H9 (cell line): ENCODE measurements around the gene GRAMD1B. TPM values are rescaled to one million over a fixed set of nuclear protein-coding genes. Genes with fewer than 3 reads are reported as not detected.
"Not testable (repeated sequence)": the region's sequence is repeated elsewhere in the genome, so short reads cannot be mapped to it uniquely, and the experiment has no call there.

Source experiments
- DNase-seq: peaks from one replicate; pipeline ENCODE4 v3.0.0-alpha.2; 2017
- H2AFZ ChIP-seq: one replicate; pipeline ENCODE4 v1.6.1; 2013; ENCODE audit warnings: mild to moderate bottlenecking, low read length, control low read depth, moderate library complexity
- H2AK5ac ChIP-seq: 2 replicates; pipeline ENCODE4 v1.6.1; 2013; ENCODE audit warnings: low read length, control low read depth, mixed read lengths; ENCODE audit not compliant: insufficient read length
- H2BK120ac ChIP-seq: one replicate; pipeline ENCODE4 v1.6.1; 2013; ENCODE audit warnings: low read depth, mild to moderate bottlenecking, low read length, control low read depth, inconsistent platforms; ENCODE audit not compliant: poor library complexity, severe bottlenecking
- H2BK12ac ChIP-seq: 2 replicates; pipeline ENCODE4 v1.6.1; 2013; ENCODE audit warnings: low read length, control low read depth, mixed read lengths, low read depth; ENCODE audit not compliant: insufficient read length
- H2BK15ac ChIP-seq: 2 replicates; pipeline ENCODE4 v1.6.1; 2013; ENCODE audit warnings: low read depth, low read length, control low read depth
- H2BK20ac ChIP-seq: one replicate; pipeline ENCODE4 v1.6.1; 2013; ENCODE audit warnings: low read depth, mild to moderate bottlenecking, low read length, control low read depth, inconsistent platforms; ENCODE audit not compliant: poor library complexity, severe bottlenecking
- H2BK5ac ChIP-seq: 2 replicates; pipeline ENCODE4 v1.6.1; 2013; ENCODE audit warnings: low read length, control low read depth, mixed read lengths; ENCODE audit not compliant: insufficient read length
- H3K14ac ChIP-seq: 2 replicates; pipeline ENCODE4 v1.6.1; 2013; ENCODE audit warnings: low read length, control low read depth; ENCODE audit not compliant: insufficient read depth
- H3K18ac ChIP-seq: 2 replicates; pipeline ENCODE4 v1.6.1; 2013; ENCODE audit warnings: low read depth, mild to moderate bottlenecking, mixed read lengths, low read length, control low read depth; ENCODE audit not compliant: insufficient read length
- H3K23ac ChIP-seq: 2 replicates; pipeline ENCODE4 v1.6.1; 2013; ENCODE audit warnings: low read length, control low read depth, mixed read lengths, low read depth; ENCODE audit not compliant: insufficient read length
- H3K23me2 ChIP-seq: 2 replicates; pipeline ENCODE4 v1.6.1; 2013; ENCODE audit warnings: low read depth, mild to moderate bottlenecking, mixed read lengths, low read length, control low read depth; ENCODE audit not compliant: insufficient read length, poor library complexity, severe bottlenecking
- H3K27ac ChIP-seq: 2 replicates; pipeline ENCODE4 v1.5.1; 2013; ENCODE audit warnings: low read length, control low read depth, mixed read lengths, low read depth; ENCODE audit not compliant: insufficient read length
- H3K27me3 ChIP-seq: 2 replicates; pipeline ENCODE4 v1.6.1; 2013; ENCODE audit warnings: low read length, control low read depth, inconsistent platforms; ENCODE audit not compliant: insufficient read depth
- H3K4ac ChIP-seq: 2 replicates; pipeline ENCODE4 v1.6.1; 2013; ENCODE audit warnings: low read depth, mild to moderate bottlenecking, control low read depth, inconsistent platforms, low read length, moderate library complexity
- H3K4me1 ChIP-seq: 2 replicates; pipeline ENCODE4 v1.6.1; 2013; ENCODE audit warnings: low read length, control low read depth, inconsistent platforms; ENCODE audit not compliant: insufficient read depth
- H3K4me2 ChIP-seq: 2 replicates; pipeline ENCODE4 v1.6.1; 2013; ENCODE audit warnings: low read length, control low read depth, mixed read lengths; ENCODE audit not compliant: insufficient read length, insufficient read depth
- H3K56ac ChIP-seq: 2 replicates; pipeline ENCODE4 v1.6.1; 2013; ENCODE audit warnings: low read depth, mild to moderate bottlenecking, mixed read lengths, low read length, control low read depth; ENCODE audit not compliant: insufficient read length
- H3K79me1 ChIP-seq: 2 replicates; pipeline ENCODE4 v1.6.1; 2013; ENCODE audit warnings: low read depth, mild to moderate bottlenecking, moderate library complexity, low read length, control low read depth, inconsistent platforms; ENCODE audit not compliant: insufficient read depth, poor library complexity, severe bottlenecking
- H3K79me2 ChIP-seq: 2 replicates; pipeline ENCODE4 v1.6.1; 2013; ENCODE audit warnings: low read length, control low read depth, inconsistent platforms; ENCODE audit not compliant: insufficient read depth
- H3K9ac ChIP-seq: 2 replicates; pipeline ENCODE4 v1.6.1; 2013; ENCODE audit warnings: low read length, control low read depth, mixed read lengths; ENCODE audit not compliant: insufficient read length; ENCODE audit errors: extremely low read depth
- H3K9me3 ChIP-seq: one replicate; pipeline ENCODE4 v1.6.1; 2013; ENCODE audit warnings: low read depth, low read length, inconsistent platforms; ENCODE audit not compliant: control insufficient read depth
- H3T11ph ChIP-seq: one replicate; pipeline ENCODE4 v1.6.1; 2013; ENCODE audit warnings: mild to moderate bottlenecking, low read length, control low read depth, inconsistent platforms
- H4K20me1 ChIP-seq: one replicate; pipeline ENCODE4 v1.6.1; 2013; ENCODE audit not compliant: control insufficient read depth, insufficient read length, insufficient read depth
- H4K5ac ChIP-seq: 2 replicates; pipeline ENCODE4 v1.6.1; 2013; ENCODE audit warnings: low read depth, mild to moderate bottlenecking, mixed read lengths, low read length, control low read depth; ENCODE audit not compliant: insufficient read length
- H4K8ac ChIP-seq: replicated peaks from 2 replicates; pipeline ENCODE4 v1.6.1; 2013; ENCODE audit warnings: low read length, control low read depth, mixed read lengths, low read depth; ENCODE audit not compliant: insufficient read length
- H4K91ac ChIP-seq: 2 replicates; pipeline ENCODE4 v1.6.1; 2013; ENCODE audit warnings: low read depth, mild to moderate bottlenecking, moderate library complexity, mixed read lengths, low read length, control low read depth; ENCODE audit not compliant: insufficient read length
- H3K27ac Mint-ChIP-seq, 3 experiments: 2 replicates in 2 of 3; 3 replicates in 1 of 3; pipeline ENCODE4 v1.8.0; 2020 to 2021; ENCODE audit warnings: mixed read lengths in 3 of 3, mild to moderate bottlenecking in 1 of 3, moderate library complexity in 1 of 3
- H3K27me3 Mint-ChIP-seq: 2 replicates; pipeline ENCODE4 v1.8.0; 2021; ENCODE audit warnings: low read depth, mild to moderate bottlenecking, moderate library complexity, mixed read lengths
- H3K36me3 Mint-ChIP-seq, 3 experiments: 2 replicates in 2 of 3; 3 replicates in 1 of 3; pipeline ENCODE4 v1.8.0; 2020 to 2021; ENCODE audit warnings: low read depth in 3 of 3, mixed read lengths in 3 of 3; ENCODE audit not compliant: insufficient read depth in 1 of 3
- H3K4me1 Mint-ChIP-seq, 2 experiments: 2 replicates each; pipeline ENCODE4 v1.8.0; 2020; ENCODE audit warnings: mixed read lengths in 2 of 2
- H3K4me3 Mint-ChIP-seq, 2 experiments: 2 replicates in 1 of 2; 3 replicates in 1 of 2; pipeline ENCODE4 v1.8.0; 2020 to 2021; ENCODE audit warnings: mild to moderate bottlenecking in 2 of 2, mixed read lengths in 2 of 2, moderate library complexity in 1 of 2
- H3K9me3 Mint-ChIP-seq, 2 experiments: 2 replicates in 1 of 2; 3 replicates in 1 of 2; pipeline ENCODE4 v1.8.0; 2020; ENCODE audit warnings: mild to moderate bottlenecking in 2 of 2, mixed read lengths in 2 of 2, moderate library complexity in 1 of 2
- WGBS: extraction: QIAGEN DNeasy Blood & Tissue Kit; methylation state at CpG from one replicate; pipeline ENCODE4 v1.1.7; 2013; ENCODE audit warnings: missing lambda C conversion rate, low lambda C conversion rate, mixed read lengths; ENCODE audit not compliant: insufficient read length; ENCODE audit errors: extremely low coverage; 5-methylcytosine and 5-hydroxymethylcytosine counted together
- total RNA-seq: library from RNA; stranded (reverse); gene quantifications from 2 replicates; pipeline ENCODE4 v1.2.1, GENCODE V29; 2021
- TF ChIP-seq, protein P1 (sequence below): fragments of 200-600 bp; sonication (generic); conservative IDR thresholded peaks from 3 replicates; pipeline ENCODE4 v1.8.0; 2021; ENCODE audit warnings: antibody characterized with exemption, mild to moderate bottlenecking

Gene GRAMD1B
- total RNA-seq, 1 experiment from 2014 or later = 25.9 TPM

DNA sequence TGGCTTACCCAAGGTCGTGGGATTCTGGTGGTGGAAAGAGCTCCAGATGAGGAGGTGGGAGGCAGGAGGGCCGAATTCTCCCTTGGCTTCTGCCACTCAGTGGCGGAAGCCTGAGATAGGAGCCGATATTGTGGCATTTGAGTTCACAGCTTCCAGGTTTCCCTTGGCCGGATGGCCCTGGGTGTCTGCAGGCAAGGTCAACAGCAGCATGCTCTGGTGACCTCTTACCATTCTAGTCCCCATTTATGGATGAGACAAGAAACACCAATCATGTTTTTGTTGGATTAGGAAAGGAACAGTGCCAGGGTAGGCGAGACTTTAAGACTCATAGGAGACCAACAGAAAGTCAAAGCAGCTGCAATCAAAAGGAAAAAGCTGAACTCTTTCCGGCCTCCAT lies 89.7 kb downstream of the GRAMD1B start:
- H2BK20ac ChIP-seq = no peak overlapping the region
- no peak for DNase-seq
- Mint-ChIP-seq H3K27ac (peak overlapping the region; percentile 50 to 94 (median 94); a peak in 6 of 7 replicates), H3K4me3 (peak overlapping the region in 1 of 2 experiments; percentile 4; a peak in 1 of 5 replicates), H3K9me3 (no peaks in the 10 kb centered on the region), H3K27me3 (no peaks in the 10 kb centered on the region), H3K4me1 (peaks cover 44 to 48% of the 10 kb centered on the region in 2 experiments), H3K36me3 (peaks cover 0 to 4% (median 0%) of the 10 kb centered on the region in 3 experiments; a peak in 2 of 7 replicates)
- no peak overlapping the region for H3K4ac ChIP-seq
- no peaks in the 10 kb centered on the region for H3K79me1 ChIP-seq
- no peak overlapping the region for H2BK120ac ChIP-seq
- H4K8ac ChIP-seq = no peak overlapping the region
- H4K5ac ChIP-seq = no peak overlapping the region
- H3K9me3 ChIP-seq = no peaks in the 10 kb centered on the region
- H3K14ac ChIP-seq = no peak overlapping the region; the same call in 1 of the 2 replicates
- no peaks in the 10 kb centered on the region for H3K79me2 ChIP-seq
- H3K23me2 ChIP-seq = no peaks in the 10 kb centered on the region
- H2AK5ac ChIP-seq = no peak overlapping the region
- no peak overlapping the region for H2BK12ac ChIP-seq
- H4K91ac ChIP-seq = no peak overlapping the region
- H3K4me1 ChIP-seq = peaks cover 15% of the 10 kb centered on the region; the same call in 1 of the 2 replicates
- H3K23ac ChIP-seq = no peak overlapping the region
- H3K9ac ChIP-seq = no peak overlapping the region
- no peak overlapping the region for H3K56ac ChIP-seq
- H3K4me2 ChIP-seq = no peak overlapping the region
- no peak overlapping the region for H2BK15ac ChIP-seq
- WGBS = no CpG with 5 or more reads among the region's 7 CpGs
- no peak overlapping the region for H3K18ac ChIP-seq
- no peaks in the 10 kb centered on the region for H4K20me1 ChIP-seq
- no peak overlapping the region for H3K27ac ChIP-seq
- H3T11ph ChIP-seq = no peak overlapping the region
- H2AFZ ChIP-seq = no peak overlapping the region
- TF ChIP-seq, protein P1, sequence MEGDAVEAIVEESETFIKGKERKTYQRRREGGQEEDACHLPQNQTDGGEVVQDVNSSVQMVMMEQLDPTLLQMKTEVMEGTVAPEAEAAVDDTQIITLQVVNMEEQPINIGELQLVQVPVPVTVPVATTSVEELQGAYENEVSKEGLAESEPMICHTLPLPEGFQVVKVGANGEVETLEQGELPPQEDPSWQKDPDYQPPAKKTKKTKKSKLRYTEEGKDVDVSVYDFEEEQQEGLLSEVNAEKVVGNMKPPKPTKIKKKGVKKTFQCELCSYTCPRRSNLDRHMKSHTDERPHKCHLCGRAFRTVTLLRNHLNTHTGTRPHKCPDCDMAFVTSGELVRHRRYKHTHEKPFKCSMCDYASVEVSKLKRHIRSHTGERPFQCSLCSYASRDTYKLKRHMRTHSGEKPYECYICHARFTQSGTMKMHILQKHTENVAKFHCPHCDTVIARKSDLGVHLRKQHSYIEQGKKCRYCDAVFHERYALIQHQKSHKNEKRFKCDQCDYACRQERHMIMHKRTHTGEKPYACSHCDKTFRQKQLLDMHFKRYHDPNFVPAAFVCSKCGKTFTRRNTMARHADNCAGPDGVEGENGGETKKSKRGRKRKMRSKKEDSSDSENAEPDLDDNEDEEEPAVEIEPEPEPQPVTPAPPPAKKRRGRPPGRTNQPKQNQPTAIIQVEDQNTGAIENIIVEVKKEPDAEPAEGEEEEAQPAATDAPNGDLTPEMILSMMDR = no peak
- H2BK5ac ChIP-seq = no peak overlapping the region
- H3K27me3 ChIP-seq = no peaks in the 10 kb centered on the region

DNA sequence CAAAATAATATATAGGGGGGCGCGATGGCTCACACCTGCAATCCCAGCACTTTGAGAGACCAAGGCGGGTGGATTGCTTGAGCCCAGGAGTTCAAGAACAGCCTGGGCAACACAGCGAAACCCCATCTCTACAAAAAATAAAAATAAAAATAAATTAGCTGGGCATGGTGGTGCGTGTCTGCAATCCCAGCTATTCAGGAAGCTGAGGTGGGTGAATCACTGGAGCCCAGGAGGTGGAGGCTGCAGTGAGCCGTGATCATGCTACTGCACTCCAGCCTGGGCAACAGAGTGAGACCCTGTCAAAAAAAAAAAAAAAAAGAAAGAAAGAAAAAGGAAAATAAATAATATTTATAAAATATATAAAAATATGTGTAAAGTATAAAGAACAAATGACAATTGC lies 90.4 kb downstream of the GRAMD1B start:
- WGBS = no CpG with 5 or more reads among the region's 6 CpGs
- not testable (repeated sequence) for H3K18ac ChIP-seq, H4K8ac ChIP-seq, DNase-seq, H3K14ac ChIP-seq, H3K27me3 ChIP-seq, H2BK12ac ChIP-seq, H2BK15ac ChIP-seq, H3K4me2 ChIP-seq, H3K79me2 ChIP-seq, H2BK120ac ChIP-seq, H3K36me3 Mint-ChIP-seq, H2BK5ac ChIP-seq, H2BK20ac ChIP-seq, H3K27ac ChIP-seq, H3K9me3 ChIP-seq, H3K4me3 Mint-ChIP-seq, H2AFZ ChIP-seq, H3K23me2 ChIP-seq, H3K79me1 ChIP-seq, H4K20me1 ChIP-seq, H2AK5ac ChIP-seq, H3K9ac ChIP-seq, H3K56ac ChIP-seq, H3T11ph ChIP-seq, H3K4ac ChIP-seq, H3K27ac Mint-ChIP-seq, H3K27me3 Mint-ChIP-seq, H4K5ac ChIP-seq, H3K9me3 Mint-ChIP-seq, H3K23ac ChIP-seq, H4K91ac ChIP-seq
- peaks cover 20% of the 10 kb centered on the region; the same call in 1 of the 2 replicates for H3K4me1 ChIP-seq
- peaks cover 50 to 55% of the 10 kb centered on the region in 2 experiments for H3K4me1 Mint-ChIP-seq
